Left ventricle myocardium inferior (tissue), 1 donor: Measurements from ENCODE around the gene IL6ST. TPM values are rescaled to one million over a fixed set of nuclear protein-coding genes. Genes with fewer than 3 reads are reported as not detected.
"Not testable (repeated sequence)": the region's sequence is repeated elsewhere in the genome, so short reads cannot be mapped to it uniquely, and the experiment has no call there.

Experiments used
- DNase-seq: peaks from one replicate; pipeline ENCODE4 v3.0.0-alpha.2; 2020
- H3K27ac ChIP-seq: fragments of 200-600 bp; replicated peaks from 2 replicates; pipeline ENCODE4 v1.8.0; 2021
- H3K27me3 ChIP-seq: fragments of 200-600 bp; 2 replicates; pipeline ENCODE4 v1.8.0; 2021; ENCODE audit warnings: low read depth
- H3K36me3 ChIP-seq: fragments of 200-600 bp; 2 replicates; pipeline ENCODE4 v1.8.0; 2021
- H3K4me1 ChIP-seq: fragments of 200-600 bp; 2 replicates; pipeline ENCODE4 v1.8.0; 2021
- H3K4me3 ChIP-seq: fragments of 200-600 bp; 2 replicates; pipeline ENCODE4 v1.8.0; 2021; ENCODE audit warnings: mild to moderate bottlenecking, moderate library complexity
- H3K9me3 ChIP-seq: fragments of 200-600 bp; replicated peaks from 2 replicates; pipeline ENCODE4 v1.8.0; 2021
- intact Hi-C: fragments of 100-400 bp; cut with micrococcal nuclease; formaldehyde crosslinking; loops from one replicate; pipeline ENCODE4 v1.11.0; 2022
- total RNA-seq: library from RNA; stranded (reverse); fragmentation: NEBNext Ultra II Directional; extraction: Animal tissue kit (Norgen Biotek cat#: 25700); gene quantifications from one replicate; pipeline ENCODE4 v1.2.1, GENCODE V29; 2021
- TF ChIP-seq, protein P1 (sequence below): fragments of 200-600 bp; IDR thresholded peaks from 2 replicates; pipeline ENCODE4 v1.8.0; 2021; ENCODE audit warnings: antibody characterized with exemption, mild to moderate bottlenecking, borderline replicate concordance
- donor health status: DM: no; HTN: yes; CAD: no; lungs with severe emphysema.

The IL6ST gene
- total RNA-seq, 1 donor from 2014 or later = 125 TPM

DNA sequence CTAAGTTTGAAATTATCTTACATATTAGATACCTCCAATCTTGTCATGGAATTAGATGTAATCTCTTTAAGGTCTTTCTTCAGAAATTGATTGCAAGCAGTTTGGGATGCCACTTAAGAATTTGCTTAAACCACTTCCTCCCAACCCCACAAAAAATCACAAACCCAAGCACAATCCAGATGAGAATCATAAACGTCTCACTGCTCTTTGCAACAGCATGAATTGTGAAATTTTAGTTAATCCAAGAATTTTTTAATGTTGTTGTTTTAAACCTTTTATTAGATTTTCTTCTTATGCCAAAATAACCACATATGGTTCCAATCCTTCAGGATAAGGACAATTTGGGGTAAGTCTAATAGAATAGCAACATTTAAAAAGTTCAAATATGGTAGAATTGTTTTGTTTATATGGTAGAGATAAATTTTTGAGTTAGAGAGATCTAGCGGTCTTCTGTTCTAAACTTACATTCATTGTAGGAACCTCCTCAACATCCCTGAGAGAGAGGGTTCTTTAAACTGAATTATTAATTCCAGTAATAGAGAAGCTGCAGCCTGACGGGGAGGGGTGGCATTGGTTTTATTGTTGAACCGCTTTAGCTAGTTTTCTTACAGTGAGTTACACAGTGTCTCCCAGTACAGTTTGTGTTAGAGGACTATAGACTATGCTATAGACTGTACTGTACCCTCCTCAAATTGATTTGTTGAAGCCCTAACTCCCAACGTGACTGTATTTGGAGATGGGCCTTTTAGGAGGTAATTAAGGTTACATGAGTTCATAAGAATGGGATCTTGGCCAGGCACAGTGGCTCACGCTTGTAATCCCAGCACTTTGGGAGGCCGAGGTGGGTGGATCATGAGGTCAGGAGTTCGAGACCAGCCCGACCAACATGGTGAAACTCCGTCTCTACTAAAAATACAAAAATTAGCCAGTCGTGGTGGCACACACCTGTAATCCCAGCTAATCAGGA is 24.8 kb upstream of the IL6ST start:
- peak overlapping the region; percentile 6 for H3K27ac ChIP-seq
- no peaks in the 10 kb centered on the region for H3K27me3 ChIP-seq
- no peaks in the 10 kb centered on the region for H3K36me3 ChIP-seq
- no peak for DNase-seq
- no peaks in the 10 kb centered on the region for H3K4me1 ChIP-seq
- no peak overlapping the region for H3K4me3 ChIP-seq
- TF ChIP-seq, protein P1, sequence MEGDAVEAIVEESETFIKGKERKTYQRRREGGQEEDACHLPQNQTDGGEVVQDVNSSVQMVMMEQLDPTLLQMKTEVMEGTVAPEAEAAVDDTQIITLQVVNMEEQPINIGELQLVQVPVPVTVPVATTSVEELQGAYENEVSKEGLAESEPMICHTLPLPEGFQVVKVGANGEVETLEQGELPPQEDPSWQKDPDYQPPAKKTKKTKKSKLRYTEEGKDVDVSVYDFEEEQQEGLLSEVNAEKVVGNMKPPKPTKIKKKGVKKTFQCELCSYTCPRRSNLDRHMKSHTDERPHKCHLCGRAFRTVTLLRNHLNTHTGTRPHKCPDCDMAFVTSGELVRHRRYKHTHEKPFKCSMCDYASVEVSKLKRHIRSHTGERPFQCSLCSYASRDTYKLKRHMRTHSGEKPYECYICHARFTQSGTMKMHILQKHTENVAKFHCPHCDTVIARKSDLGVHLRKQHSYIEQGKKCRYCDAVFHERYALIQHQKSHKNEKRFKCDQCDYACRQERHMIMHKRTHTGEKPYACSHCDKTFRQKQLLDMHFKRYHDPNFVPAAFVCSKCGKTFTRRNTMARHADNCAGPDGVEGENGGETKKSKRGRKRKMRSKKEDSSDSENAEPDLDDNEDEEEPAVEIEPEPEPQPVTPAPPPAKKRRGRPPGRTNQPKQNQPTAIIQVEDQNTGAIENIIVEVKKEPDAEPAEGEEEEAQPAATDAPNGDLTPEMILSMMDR = no peak
- intact Hi-C loops = no loop called here
- no peaks in the 10 kb centered on the region for H3K9me3 ChIP-seq

DNA sequence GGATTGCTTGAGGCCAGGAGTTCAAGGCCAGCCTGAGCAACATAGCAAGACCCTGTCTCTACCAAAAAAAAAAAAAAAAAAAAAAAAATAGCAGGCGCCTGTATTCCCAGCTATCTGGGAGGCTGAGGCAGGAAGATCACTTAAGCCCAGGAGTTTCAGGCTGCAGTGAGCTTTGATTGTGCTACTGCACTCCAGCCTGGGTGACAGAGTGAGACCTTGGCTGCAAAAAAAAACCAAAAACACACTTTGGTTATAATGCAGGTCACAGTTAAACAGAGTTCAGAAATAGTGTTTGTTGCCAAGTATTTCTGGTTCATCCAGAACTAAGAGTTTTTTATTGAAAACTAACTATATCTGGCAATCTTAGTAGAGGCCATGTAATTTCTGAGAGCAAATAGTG is 24.1 kb upstream of the IL6ST start:
- intact Hi-C loops = no loop called here
- H3K9me3 ChIP-seq = no peaks in the 10 kb centered on the region
- no peaks in the 10 kb centered on the region for H3K36me3 ChIP-seq
- H3K27me3 ChIP-seq = no peaks in the 10 kb centered on the region
- TF ChIP-seq, protein P1 = no peak
- H3K4me1 ChIP-seq = no peaks in the 10 kb centered on the region
- DNase-seq = no peak
- H3K27ac ChIP-seq = peak overlapping the region; percentile 6
- no peak overlapping the region for H3K4me3 ChIP-seq

DNA sequence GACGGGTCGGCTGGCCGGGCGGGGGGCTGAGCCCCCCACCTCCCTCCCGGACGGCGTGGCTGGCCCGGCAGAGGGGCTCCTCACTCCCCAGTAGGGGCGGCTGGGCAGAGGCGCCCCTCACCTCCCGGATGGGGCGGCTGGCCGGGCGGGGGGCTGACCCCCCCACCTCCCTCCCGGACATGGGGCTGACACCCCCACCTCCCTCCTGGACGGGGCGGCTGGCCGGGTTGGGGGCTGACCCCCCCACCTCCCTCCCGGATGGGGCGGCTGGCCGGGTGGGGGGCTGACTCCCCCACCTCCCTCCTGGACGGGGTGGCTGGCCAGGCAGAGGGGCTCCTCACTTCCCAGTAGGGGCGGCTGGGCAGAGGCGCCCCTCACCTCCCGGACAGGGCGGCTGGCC is 19.9 kb upstream of the IL6ST start:
- H3K9me3 ChIP-seq, intact Hi-C loops, H3K4me3 ChIP-seq, H3K4me1 ChIP-seq, DNase-seq, H3K36me3 ChIP-seq, H3K27ac ChIP-seq, H3K27me3 ChIP-seq: not testable (repeated sequence)

DNA sequence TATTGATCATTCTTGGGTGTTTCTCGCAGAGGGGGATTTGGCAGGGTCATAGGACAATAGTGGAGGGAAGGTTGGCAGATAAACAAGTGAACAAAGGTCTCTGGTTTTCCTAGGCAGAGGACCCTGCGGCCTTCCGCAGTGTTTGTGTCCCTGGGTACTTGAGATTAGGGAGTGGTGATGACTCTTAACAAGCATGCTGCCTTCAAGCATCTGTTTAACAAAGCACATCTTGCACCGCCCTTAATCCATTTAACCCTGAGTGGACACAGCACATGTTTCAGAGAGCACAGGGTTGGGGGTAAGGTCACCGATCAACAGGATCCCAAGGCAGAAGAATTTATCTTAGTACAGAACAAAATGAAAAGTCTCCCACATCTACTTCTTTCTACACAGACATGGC is 19.2 kb upstream of the IL6ST start:
- H3K36me3 ChIP-seq, H3K9me3 ChIP-seq, intact Hi-C loops, H3K27me3 ChIP-seq, DNase-seq, H3K4me1 ChIP-seq, H3K4me3 ChIP-seq, H3K27ac ChIP-seq: not testable (repeated sequence)

DNA sequence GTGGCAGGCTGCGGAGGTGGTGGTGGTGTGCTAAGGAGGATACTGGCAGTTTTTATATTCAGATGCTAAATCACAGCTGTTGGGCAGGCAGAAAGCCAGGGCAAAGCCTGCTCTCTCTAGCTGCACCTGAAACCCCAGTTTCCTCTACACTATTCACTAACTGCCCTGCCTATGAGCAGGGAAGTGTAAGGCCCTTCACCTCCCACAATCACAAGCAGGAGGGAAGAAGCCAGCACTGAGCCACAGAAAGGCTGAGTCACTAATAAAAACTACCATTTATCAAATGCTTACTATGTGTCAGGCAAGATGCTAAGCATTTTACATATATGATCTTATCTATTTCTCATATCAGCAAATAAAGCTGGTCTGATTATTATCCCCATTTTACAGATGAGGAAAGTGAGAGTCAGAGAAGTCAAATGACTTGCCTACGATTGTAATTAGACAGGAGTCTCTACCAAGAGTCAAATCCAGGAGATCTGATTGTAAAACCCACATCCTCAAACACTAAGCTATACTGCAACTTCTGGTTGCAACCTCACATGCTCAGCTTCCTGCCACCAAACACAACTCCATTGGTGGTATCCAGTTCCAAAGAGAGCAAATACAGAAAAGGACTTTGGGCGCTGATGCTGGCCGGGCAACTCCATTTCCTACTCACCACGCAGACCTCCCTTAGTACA is 17.7 kb upstream of the IL6ST start:
- intact Hi-C loops = no loop called here
- Histone ChIP-seq H3K36me3 (no peaks in the 10 kb centered on the region), H3K27ac (peak overlapping the region; percentile 38), H3K4me3 (no peak overlapping the region), H3K4me1 (no peaks in the 10 kb centered on the region), H3K27me3 (no peaks in the 10 kb centered on the region), H3K9me3 (no peaks in the 10 kb centered on the region)
- TF ChIP-seq, protein P1 = no peak
- peak; percentile 22 for DNase-seq

DNA sequence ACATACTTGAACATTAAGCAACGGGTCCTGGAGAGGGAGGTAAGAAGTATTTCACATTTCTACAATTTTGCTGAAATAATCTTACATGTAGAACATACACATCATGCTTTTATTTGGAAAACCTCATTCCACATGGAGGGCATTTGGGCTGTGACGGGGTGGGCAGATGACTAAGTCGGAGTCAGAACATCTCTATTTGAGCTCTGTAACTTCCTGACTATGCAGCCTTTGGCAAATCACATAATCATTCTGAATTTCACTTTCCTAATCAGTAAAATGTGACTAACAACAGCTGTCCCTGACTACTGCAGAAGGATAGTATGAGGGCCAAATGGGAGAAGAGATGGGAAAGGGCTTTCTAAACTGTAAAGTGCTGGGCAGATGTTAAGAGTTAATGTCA is 17.1 kb upstream of the IL6ST start:
- TF ChIP-seq, protein P1 = no peak
- peak overlapping the region; percentile 38 for H3K27ac ChIP-seq
- intact Hi-C loops = no loop called here

More for the DNA sequence above, 17.1 kb upstream of the IL6ST start:
- no peaks in the 10 kb centered on the region for H3K27me3 ChIP-seq
- no peaks in the 10 kb centered on the region for H3K9me3 ChIP-seq
- no peaks in the 10 kb centered on the region for H3K4me1 ChIP-seq
- no peak overlapping the region for H3K4me3 ChIP-seq
- DNase-seq = no peak
- H3K36me3 ChIP-seq = no peaks in the 10 kb centered on the region
